Muscle of leg (tissue), 11 donors: Measurements from ENCODE around the gene RBM10. TPM values are rescaled to one million over a fixed set of nuclear protein-coding genes. Genes with fewer than 3 reads are reported as not detected.

Experiments used
- DNase-seq: peaks from one replicate; pipeline ENCODE4 v3.0.0; 2013
- H3K27ac ChIP-seq: one replicate; pipeline ENCODE4 v1.5.1; 2013; ENCODE audit warnings: mild to moderate bottlenecking, low read length, control low read depth
- H3K27me3 ChIP-seq: one replicate; pipeline ENCODE4 v1.6.1; 2013; ENCODE audit warnings: low read length; ENCODE audit not compliant: control insufficient read depth, insufficient read depth
- H3K36me3 ChIP-seq: one replicate; pipeline ENCODE4 v1.6.1; 2013; ENCODE audit warnings: low read length; ENCODE audit not compliant: control insufficient read depth, insufficient read depth
- H3K4me1 ChIP-seq: one replicate; pipeline ENCODE4 v1.6.1; 2013; ENCODE audit warnings: low read length; ENCODE audit not compliant: control insufficient read depth, insufficient read depth
- H3K4me3 ChIP-seq: one replicate; pipeline ENCODE4 v1.5.1; 2013; ENCODE audit warnings: low read length, control low read depth
- H3K9me3 ChIP-seq: replicated peaks from 2 replicates; pipeline ENCODE4 v1.6.1; 2013; ENCODE audit warnings: low read depth, low read length; ENCODE audit not compliant: control insufficient read depth
- WGBS: methylation state at CpG from one replicate; pipeline ENCODE4 v1.1.5; 2013; ENCODE audit warnings: missing lambda C conversion rate; ENCODE audit not compliant: insufficient coverage; 5-methylcytosine and 5-hydroxymethylcytosine counted together
- polyA plus RNA-seq, 8 donors: library from polyadenylated mRNA; unstranded; fragments of 120-200 nt; gene quantifications; one replicate each; pipeline versions ENCODE4 v1.2.1 to v1.2.3, GENCODE V29; 2013; ENCODE audit warnings: inconsistent platforms in 1 of 8, low replicate concordance in 1 of 8; ENCODE audit not compliant: insufficient read length in 8 of 8, insufficient read depth in 1 of 8
- total RNA-seq: library from RNA; stranded (reverse); fragments of 120-200 nt; gene quantifications from one replicate; pipeline ENCODE4 v1.2.4, GENCODE V29; 2013

RBM10 gene
- total and polyA plus RNA-seq, 9 donors = 29.2 to 48.1 (median 41.1) TPM

- Histone ChIP-seq H3K4me1 (peaks cover 33% of the 10 kb centered on the region), H3K4me3 (peak overlapping the region; percentile 75), H3K27me3 (peaks cover 11% of the 10 kb centered on the region), H3K27ac (peak overlapping the region; percentile 98), H3K36me3 (peaks cover 48% of the 10 kb centered on the region), H3K9me3 (no peaks in the 10 kb centered on the region)
- 3% methylated on average over 21 of the region's 31 CpGs for WGBS
- DNase-seq = peak; percentile 100
Measured at GRCh38 chrX:47217852-47218279, 72.8 kb downstream of the RBM10 start.

- DNase-seq = peak; percentile 95
- H3K9me3 ChIP-seq = no peaks in the 10 kb centered on the region
- H3K4me3 ChIP-seq = peak within 1 kb of the TSS; percentile 75
- peaks cover 33% of the 10 kb centered on the region for H3K4me1 ChIP-seq
- WGBS = 3% methylated on average over 45 of the region's 61 CpGs
- peaks cover 12% of the 10 kb centered on the region for H3K27me3 ChIP-seq
- peaks cover 48% of the 10 kb centered on the region for H3K36me3 ChIP-seq
- H3K27ac ChIP-seq = peak within 1 kb of the TSS; percentile 98
Measured at GRCh38 chrX:47218280-47218919, 73.4 kb downstream of the RBM10 start, which contains the start of gene CDK16. Gene CDK16, plus strand, starts transcription at chrX:47218681. Its CDS starts 4,877 bp downstream, at chrX:47223558.

GRCh38 chrX:47218920-47219815, 74.1 kb downstream of the RBM10 start:
- Histone ChIP-seq H3K36me3 (peaks cover 48% of the 10 kb centered on the region), H3K9me3 (no peaks in the 10 kb centered on the region), H3K4me3 (peak overlapping the region; percentile 75), H3K27ac (peak overlapping the region; percentile 98), H3K27me3 (peaks cover 18% of the 10 kb centered on the region), H3K4me1 (peaks cover 29% of the 10 kb centered on the region)
- 15% methylated on average over 40 of the region's 60 CpGs for WGBS
- peak; percentile 59 for DNase-seq

GRCh38 chrX:47221756-47222155, 76.7 kb downstream of the RBM10 start:
- Histone ChIP-seq H3K4me1 (peaks cover 25% of the 10 kb centered on the region), H3K27ac (no peak overlapping the region), H3K36me3 (peaks cover 49% of the 10 kb centered on the region), H3K27me3 (peaks cover 32% of the 10 kb centered on the region), H3K4me3 (no peak overlapping the region), H3K9me3 (no peaks in the 10 kb centered on the region)
- no peak for DNase-seq
- WGBS = 83% methylated on average over 2 of the region's 4 CpGs

GRCh38 chrX:47222751-47223350, 77.8 kb downstream of the RBM10 start:
- Histone ChIP-seq H3K4me3 (no peak overlapping the region), H3K27ac (no peak overlapping the region), H3K27me3 (peaks cover 36% of the 10 kb centered on the region), H3K36me3 (peaks cover 56% of the 10 kb centered on the region), H3K9me3 (no peaks in the 10 kb centered on the region), H3K4me1 (peaks cover 17% of the 10 kb centered on the region)
- no peak for DNase-seq
- WGBS = 92% methylated on average over 5 of the region's 10 CpGs

- WGBS = 93% methylated on average over 11 of the region's 13 CpGs
- DNase-seq = no peak
- peaks cover 39% of the 10 kb centered on the region for H3K27me3 ChIP-seq
- H3K4me3 ChIP-seq = no peak overlapping the region
- no peak overlapping the region for H3K27ac ChIP-seq
- H3K4me1 ChIP-seq = peaks cover 17% of the 10 kb centered on the region
- H3K36me3 ChIP-seq = peaks cover 60% of the 10 kb centered on the region
- H3K9me3 ChIP-seq = no peaks in the 10 kb centered on the region
Measured at GRCh38 chrX:47223476-47224250, 78.6 kb downstream of the RBM10 start.

- no peak for DNase-seq
- Histone ChIP-seq H3K4me3 (no peak overlapping the region), H3K27ac (no peak overlapping the region), H3K36me3 (peaks cover 67% of the 10 kb centered on the region), H3K27me3 (peaks cover 43% of the 10 kb centered on the region), H3K9me3 (no peaks in the 10 kb centered on the region), H3K4me1 (peaks cover 12% of the 10 kb centered on the region)
- WGBS = 96% methylated on average over 13 of the region's 17 CpGs
Measured at GRCh38 chrX:47224266-47224895, 79.4 kb downstream of the RBM10 start.

- peaks cover 7% of the 10 kb centered on the region for H3K4me1 ChIP-seq
- H3K36me3 ChIP-seq = peaks cover 70% of the 10 kb centered on the region
- no peak overlapping the region for H3K27ac ChIP-seq
- WGBS = 100% methylated on average over 4 of the region's 4 CpGs
- H3K9me3 ChIP-seq = no peaks in the 10 kb centered on the region
- peaks cover 44% of the 10 kb centered on the region for H3K27me3 ChIP-seq
- H3K4me3 ChIP-seq = no peak overlapping the region
- DNase-seq = no peak
Measured at GRCh38 chrX:47224896-47225290, 79.9 kb downstream of the RBM10 start.

- Histone ChIP-seq H3K27me3 (peaks cover 49% of the 10 kb centered on the region), H3K36me3 (peaks cover 75% of the 10 kb centered on the region)
- no peak for DNase-seq
Measured at GRCh38 chrX:47226071-47226470, 81.0 kb downstream of the RBM10 start.

More at GRCh38 chrX:47226071-47226470, 81.0 kb downstream of the RBM10 start:
- Histone ChIP-seq H3K4me3 (no peak overlapping the region), H3K9me3 (no peaks in the 10 kb centered on the region), H3K4me1 (no peaks in the 10 kb centered on the region), H3K27ac (no peak overlapping the region)
- 86% methylated on average over 5 of the region's 6 CpGs for WGBS
